Trophoblast cell (in vitro differentiated cells and primary cell): ENCODE data around the gene CALCR.

Experiments used
- DNase-seq, 2 donors: peaks; one replicate each; pipeline ENCODE4 v3.0.0-alpha.2; 2016
- H2AFZ ChIP-seq: 2 replicates; pipeline ENCODE4 v1.6.1; 2013; ENCODE audit warnings: low read length, moderate library complexity, mild to moderate bottlenecking; ENCODE audit not compliant: insufficient read depth, poor library complexity
- H2AK5ac ChIP-seq: 2 replicates; pipeline ENCODE4 v1.6.1; 2013; ENCODE audit warnings: mild to moderate bottlenecking, low read length
- H2BK120ac ChIP-seq: 2 replicates; pipeline ENCODE4 v1.6.1; 2013; ENCODE audit warnings: low read length, mild to moderate bottlenecking, moderate library complexity; ENCODE audit not compliant: insufficient read depth, poor library complexity
- H2BK12ac ChIP-seq: 2 replicates; pipeline ENCODE4 v1.6.1; 2013; ENCODE audit warnings: mild to moderate bottlenecking, low read length, moderate library complexity
- H2BK5ac ChIP-seq: 2 replicates; pipeline ENCODE4 v1.6.1; 2013; ENCODE audit warnings: low read length, low read depth, moderate library complexity, mild to moderate bottlenecking; ENCODE audit not compliant: poor library complexity
- H3K14ac ChIP-seq: 2 replicates; pipeline ENCODE4 v1.6.1; 2013; ENCODE audit warnings: mild to moderate bottlenecking, low read length
- H3K18ac ChIP-seq: 2 replicates; pipeline ENCODE4 v1.6.1; 2013; ENCODE audit warnings: mild to moderate bottlenecking, low read length
- H3K23ac ChIP-seq: 2 replicates; pipeline ENCODE4 v1.6.1; 2013; ENCODE audit warnings: low read length
- H3K27ac ChIP-seq: 2 replicates; pipeline ENCODE4 v1.5.1; 2013; ENCODE audit warnings: low read depth, mild to moderate bottlenecking, inconsistent platforms, low read length, moderate library complexity
- H3K27me3 ChIP-seq: 2 replicates; pipeline ENCODE4 v1.6.1; 2013; ENCODE audit warnings: inconsistent platforms, mild to moderate bottlenecking, low read length, moderate library complexity; ENCODE audit not compliant: insufficient read depth
- H3K36me3 ChIP-seq, 2 experiments: 1 replicate in 1 of 2; 2 replicates in 1 of 2; pipeline ENCODE4 v1.6.1; 2013; ENCODE audit warnings: low read length in 2 of 2, mild to moderate bottlenecking in 2 of 2, moderate library complexity in 1 of 2; ENCODE audit not compliant: insufficient read depth in 2 of 2, control insufficient read depth in 1 of 2
- H3K4ac ChIP-seq: 2 replicates; pipeline ENCODE4 v1.6.1; 2013; ENCODE audit warnings: low read depth, mild to moderate bottlenecking, low read length, moderate library complexity
- H3K4me1 ChIP-seq, 2 experiments: 1 replicate in 1 of 2; 2 replicates in 1 of 2; pipeline ENCODE4 v1.6.1; 2013; ENCODE audit warnings: low read length in 2 of 2, mild to moderate bottlenecking in 2 of 2, moderate library complexity in 1 of 2; ENCODE audit not compliant: insufficient read depth in 2 of 2, control insufficient read depth in 1 of 2
- H3K4me2 ChIP-seq: 2 replicates; pipeline ENCODE4 v1.6.1; 2013; ENCODE audit warnings: inconsistent platforms, mild to moderate bottlenecking, low read length, moderate library complexity
- H3K4me3 ChIP-seq: 2 replicates; pipeline ENCODE4 v1.5.1; 2013; ENCODE audit warnings: mild to moderate bottlenecking, low read depth, low read length, inconsistent platforms
- H3K79me1 ChIP-seq: one replicate; pipeline ENCODE4 v1.6.1; 2013; ENCODE audit warnings: low read length
- H3K79me2 ChIP-seq: 2 replicates; pipeline ENCODE4 v1.6.1; 2013; ENCODE audit warnings: low read length, mild to moderate bottlenecking; ENCODE audit not compliant: control insufficient read depth, insufficient read depth, poor library complexity
- H3K9ac ChIP-seq: 2 replicates; pipeline ENCODE4 v1.6.1; 2013; ENCODE audit warnings: mild to moderate bottlenecking, low read length
- H3K9me3 ChIP-seq: 2 replicates; pipeline ENCODE4 v1.6.1; 2013; ENCODE audit warnings: low read depth, mild to moderate bottlenecking, control low read depth, inconsistent platforms, low read length; ENCODE audit not compliant: insufficient read depth
- H4K12ac ChIP-seq: 2 replicates; pipeline ENCODE4 v1.6.1; 2013; ENCODE audit warnings: low read depth, mild to moderate bottlenecking, low read length, moderate library complexity
- H4K8ac ChIP-seq: 2 replicates; pipeline ENCODE4 v1.6.1; 2013; ENCODE audit warnings: low read depth, mild to moderate bottlenecking, low read length, moderate library complexity
- H4K91ac ChIP-seq: one replicate; pipeline ENCODE4 v1.6.1; 2013; ENCODE audit warnings: low read depth, mild to moderate bottlenecking, low read length, moderate library complexity
- WGBS: extraction: QIAGEN DNeasy Blood & Tissue Kit; methylation state at CpG from one replicate; pipeline ENCODE4 v1.1.7; 2013; ENCODE audit warnings: missing lambda C conversion rate; ENCODE audit not compliant: insufficient read length, insufficient coverage; ENCODE audit errors: extremely low coverage; 5-methylcytosine and 5-hydroxymethylcytosine counted together

CALCR gene

GRCh38 chr7:93392984-93393383, 181.5 kb downstream of the CALCR start:
- Histone ChIP-seq H2BK12ac (no peak overlapping the region), H3K27me3 (no peaks in the 10 kb centered on the region), H4K12ac (no peak overlapping the region), H3K23ac (no peak overlapping the region), H3K36me3 (no peaks in the 10 kb centered on the region), H3K14ac (no peak overlapping the region), H3K9me3 (no peaks in the 10 kb centered on the region), H3K79me2 (no peaks in the 10 kb centered on the region), H3K4me1 (no peaks in the 10 kb centered on the region), H2AFZ (no peak overlapping the region), H3K4me2 (no peak overlapping the region), H2AK5ac (no peak overlapping the region), H3K4me3 (no peak overlapping the region), H3K4ac (no peak overlapping the region), H3K27ac (no peak overlapping the region), H3K9ac (no peak overlapping the region), H4K8ac (no peak overlapping the region), H4K91ac (no peak overlapping the region), H3K79me1 (no peaks in the 10 kb centered on the region), H3K18ac (no peak overlapping the region), H2BK120ac (no peak overlapping the region), H2BK5ac (no peak overlapping the region)
- DNase-seq, result no peak
- no CpG with 5 or more reads among the region's 1 CpG for WGBS

- Histone ChIP-seq H2BK12ac (no peak overlapping the region), H3K14ac (no peak overlapping the region), H3K18ac (no peak overlapping the region), H3K79me1 (no peaks in the 10 kb centered on the region), H4K12ac (no peak overlapping the region), H3K79me2 (no peaks in the 10 kb centered on the region), H4K8ac (no peak overlapping the region), H2AFZ (no peak overlapping the region), H3K4me1 (no peaks in the 10 kb centered on the region), H3K4me2 (no peak overlapping the region), H3K9ac (no peak overlapping the region), H2BK120ac (no peak overlapping the region), H3K27ac (no peak overlapping the region), H3K27me3 (no peaks in the 10 kb centered on the region), H2AK5ac (no peak overlapping the region), H3K36me3 (no peaks in the 10 kb centered on the region), H3K4me3 (no peak overlapping the region), H3K23ac (no peak overlapping the region), H4K91ac (no peak overlapping the region), H3K4ac (no peak overlapping the region), H3K9me3 (no peaks in the 10 kb centered on the region), H2BK5ac (no peak overlapping the region)
- no peak for DNase-seq
- no CpG with 5 or more reads among the region's 3 CpGs for WGBS
These were observed 183.9 kb downstream of the CALCR start for GRCh38 chr7:93390660-93391059.

- H4K12ac ChIP-seq, result no peak overlapping the region
- H2BK5ac ChIP-seq, result no peak overlapping the region
- no peak overlapping the region for H3K4me2 ChIP-seq
- H3K79me1 ChIP-seq, result no peaks in the 10 kb centered on the region
- H3K9ac ChIP-seq, result no peak overlapping the region
- no peak overlapping the region for H2AK5ac ChIP-seq
- H2BK12ac ChIP-seq, result no peak overlapping the region
- H4K91ac ChIP-seq, result no peak overlapping the region
- no peak overlapping the region for H3K14ac ChIP-seq
- H3K27me3 ChIP-seq, result no peaks in the 10 kb centered on the region
- H3K23ac ChIP-seq, result no peak overlapping the region
- H4K8ac ChIP-seq, result no peak overlapping the region
- H3K4me3 ChIP-seq, result no peak overlapping the region
- no peaks in the 10 kb centered on the region for H3K9me3 ChIP-seq
- H3K4me1 ChIP-seq, result no peaks in the 10 kb centered on the region
- H3K79me2 ChIP-seq, result no peaks in the 10 kb centered on the region
- no peak overlapping the region for H3K4ac ChIP-seq
- no peak overlapping the region for H2AFZ ChIP-seq
- no CpG with 5 or more reads among the region's 3 CpGs for WGBS
- H2BK120ac ChIP-seq, result no peak overlapping the region
- H3K18ac ChIP-seq, result no peak overlapping the region
- H3K36me3 ChIP-seq, result no peaks in the 10 kb centered on the region
- H3K27ac ChIP-seq, result no peak overlapping the region
- no peak for DNase-seq
These were observed 192.2 kb downstream of the CALCR start for GRCh38 chr7:93382362-93382761.

GRCh38 chr7:93378131-93378760, 196.3 kb downstream of the CALCR start:
- Histone ChIP-seq H2BK5ac (no peak overlapping the region), H4K12ac (no peak overlapping the region), H3K27ac (no peak overlapping the region), H2BK120ac (no peak overlapping the region), H3K79me1 (no peaks in the 10 kb centered on the region), H3K4ac (no peak overlapping the region), H3K23ac (no peak overlapping the region), H3K9ac (no peak overlapping the region), H3K36me3 (no peaks in the 10 kb centered on the region), H3K9me3 (no peaks in the 10 kb centered on the region), H3K4me3 (no peak overlapping the region), H2BK12ac (no peak overlapping the region), H2AFZ (no peak overlapping the region), H2AK5ac (no peak overlapping the region), H3K27me3 (no peaks in the 10 kb centered on the region), H3K14ac (no peak overlapping the region), H3K4me1 (no peaks in the 10 kb centered on the region), H4K8ac (no peak overlapping the region), H3K79me2 (no peaks in the 10 kb centered on the region), H3K4me2 (no peak overlapping the region), H3K18ac (no peak overlapping the region), H4K91ac (no peak overlapping the region)
- whole genome bisulfite sequencing, result no CpG with 5 or more reads among the region's 6 CpGs
- no peak for DNase-seq
